K562 (cell line): Measurements from ENCODE around the gene GJA4. TPM values are rescaled to one million over a fixed set of nuclear protein-coding genes. Genes with fewer than 3 reads are reported as not detected.
A peak's percentile ranks its signal among the peaks of the same experiment; 100 is the strongest.
"Not testable (repeated sequence)": the region's sequence is repeated elsewhere in the genome, so short reads cannot be mapped to it uniquely, and the experiment has no call there.

Experiments
- ATAC-seq: fragments of 200-7000 bp; cut with Tn5 transposase; 3 replicates; pipeline ENCODE4 v1.9.1; 2020; ENCODE audit warnings: moderate library complexity
- BruUV-seq: library from RNA; stranded (reverse); fragments of 400-500 nt; replicated peaks from 2 replicates; lab custom pipeline; 2021; lab: Mats Ljungman, UMichigan
- CTCF ChIA-PET: fragments of 300-600 bp; formaldehyde crosslinking; extraction: SDS; loops from one replicate; lab custom pipeline; 2021; ENCODE audit warnings: low intra/inter-chr PET ratio; lab: Yijun Ruan, JAX
- POLR2A ChIA-PET: fragments of 300-600, 350-650 bp; sonication (Branson Sonifier 250); formaldehyde crosslinking; extraction: SDS; loops from one replicate; lab custom pipeline; 2021; ENCODE audit warnings: antibody characterized with exemption, inconsistent platforms; lab: Yijun Ruan, JAX
- DNase-seq, 4 experiments: peaks; one replicate each; pipeline versions ENCODE4 v3.0.0 to v3.0.0-alpha.2; 2011 to 2018; ENCODE audit warnings: low spot score in 3 of 4, mixed read lengths in 3 of 4; ENCODE audit errors: extremely low read depth in 1 of 4
- FAIRE-seq: peaks from 2 replicates; lab custom pipeline; 2011; peaks lifted over from hg19 to GRCh38; lab: Jason Lieb, UNC
- H2AFZ ChIP-seq: 2 replicates; pipeline ENCODE4 v1.6.0; 2011; ENCODE audit warnings: low read depth, low read length, control low read depth, inconsistent platforms
- H3K27ac ChIP-seq: fragments of 200-600 bp; 3 replicates; pipeline ENCODE4 v1.8.0; 2011; ENCODE audit warnings: low read depth, mild to moderate bottlenecking, control low read depth, inconsistent platforms, low read length, moderate library complexity, mixed read lengths; ENCODE audit errors: extremely low read depth
- H3K27me3 ChIP-seq, 2 experiments: fragments of 300-600 bp in 1 of 2; 2 replicates in 1 of 2; 3 replicates in 1 of 2; pipeline versions ENCODE4 v1.6.0 to v1.8.0; 2011; ENCODE audit warnings: inconsistent platforms in 2 of 2, low read length in 2 of 2, mild to moderate bottlenecking in 1 of 2, mixed read lengths in 1 of 2, moderate library complexity in 1 of 2; ENCODE audit not compliant: control insufficient read depth in 2 of 2, insufficient read depth in 2 of 2
- H3K36me3 ChIP-seq: fragments of 300-600 bp; 3 replicates; pipeline ENCODE4 v1.8.0; 2011; ENCODE audit warnings: mild to moderate bottlenecking, low read length, inconsistent platforms; ENCODE audit not compliant: control insufficient read depth, insufficient read depth
- H3K4me1 ChIP-seq, 2 experiments: fragments of 200-600 bp in 1 of 2; replicated peaks in 1 of 2; 2 replicates in 1 of 2; 3 replicates in 1 of 2; pipeline versions ENCODE4 v1.5.1 to v1.8.0; 2011; ENCODE audit warnings: inconsistent platforms in 2 of 2, low read length in 2 of 2, mild to moderate bottlenecking in 1 of 2, mixed read lengths in 1 of 2, moderate library complexity in 1 of 2; ENCODE audit not compliant: control insufficient read depth in 2 of 2, insufficient read depth in 2 of 2
- H3K4me2 ChIP-seq: 2 replicates; pipeline ENCODE4 v1.6.1; 2011; ENCODE audit warnings: low read length, control low read depth, inconsistent platforms, mixed read lengths; ENCODE audit not compliant: insufficient read depth
- H3K4me3 ChIP-seq: fragments of 200-600 bp; sonication (generic), shearing (Covaris generic); 2 replicates; pipeline ENCODE4 v1.5.1; 2016; ENCODE audit warnings: control low read depth, inconsistent platforms
- H3K79me2 ChIP-seq: fragments of 200-600 bp; 3 replicates; pipeline ENCODE4 v1.8.0; 2011; ENCODE audit warnings: low read length, inconsistent platforms; ENCODE audit not compliant: control insufficient read depth, insufficient read depth
- H3K9ac ChIP-seq, 2 experiments: 2 replicates each; pipeline versions ENCODE4 v1.6.0 to v1.6.1; 2011; ENCODE audit warnings: low read depth in 2 of 2, low read length in 2 of 2, control low read depth in 1 of 2, inconsistent platforms in 1 of 2, mild to moderate bottlenecking in 1 of 2, mixed read lengths in 1 of 2; ENCODE audit not compliant: insufficient read depth in 1 of 2
- H3K9me1 ChIP-seq: one replicate; pipeline ENCODE4 v1.6.0; 2011; ENCODE audit warnings: inconsistent platforms, mild to moderate bottlenecking, low read length, moderate library complexity; ENCODE audit not compliant: control insufficient read depth, insufficient read depth
- H3K9me3 ChIP-seq: replicated peaks from 2 replicates; pipeline ENCODE4 v1.5.1; 2011; ENCODE audit warnings: low read depth, low read length, inconsistent platforms; ENCODE audit not compliant: control insufficient read depth, insufficient read depth
- H4K20me1 ChIP-seq: replicated peaks from 2 replicates; pipeline ENCODE4 v1.6.1; 2011; ENCODE audit warnings: low read length, inconsistent platforms, mixed read lengths; ENCODE audit not compliant: control insufficient read depth, insufficient read depth
- CHCHD3 ChIP-seq: fragments of 250-450 bp; sonication (Bioruptor Pico); IDR thresholded peaks from 2 replicates; pipeline ENCODE4 v2.1.2; 2022; ENCODE audit warnings: mild to moderate bottlenecking
- EP400 ChIP-seq: fragments of 450-650 bp; IDR thresholded peaks from 2 replicates; pipeline ENCODE4 v1.6.1; 2017; ENCODE audit warnings: antibody characterized with exemption, mild to moderate bottlenecking, moderate library complexity
- ETV1 ChIP-seq: fragments of 450-650 bp; conservative IDR thresholded peaks from 2 replicates; pipeline ENCODE4 v1.6.1; 2016; ENCODE audit warnings: missing genetic modification characterization, control low read depth, low read depth, missing compliant biosample characterization
- HDAC1 ChIP-seq, 2 experiments: fragments of 450-650 bp; IDR thresholded peaks; 2 replicates each; pipeline ENCODE4 v1.6.1; 2016 to 2017; ENCODE audit warnings: inconsistent platforms in 1 of 2, mild to moderate bottlenecking in 1 of 2, moderate library complexity in 1 of 2
- HDAC6 ChIP-seq: IDR thresholded peaks from 2 replicates; pipeline ENCODE4 v1.6.1; 2012; ENCODE audit warnings: low read depth, mild to moderate bottlenecking, control low read depth, inconsistent platforms, low read length, moderate library complexity
- HLTF ChIP-seq: fragments of 450-650 bp; IDR thresholded peaks from 2 replicates; pipeline ENCODE4 v1.6.1; 2016
- IRF1 ChIP-seq: sonication (generic); formaldehyde crosslinking; IDR thresholded peaks from 2 replicates; pipeline ENCODE4 v1.8.0; 2022; ENCODE audit warnings: missing genetic modification reagents, mild to moderate bottlenecking, borderline replicate concordance
- MEF2D ChIP-seq: conservative IDR thresholded peaks from 2 replicates; pipeline ENCODE4 v1.6.1; 2016; ENCODE audit warnings: low read depth, missing genetic modification characterization, missing compliant biosample characterization
- ZNF134 ChIP-seq: fragments of 250-450 bp; sonication (Bioruptor Pico); conservative IDR thresholded peaks from 2 replicates; pipeline ENCODE4 v1.4.0; 2020
- ZNF146 ChIP-seq: IDR thresholded peaks from one replicate; pipeline ENCODE4 v1.6.1; 2018; ENCODE audit warnings: missing compliant biosample characterization; ENCODE audit not compliant: unreplicated experiment
- ZNF174 ChIP-seq: fragments of 250-450 bp; sonication (Bioruptor Pico); IDR thresholded peaks from 2 replicates; pipeline ENCODE4 v1.4.0; 2020; ENCODE audit warnings: mild to moderate bottlenecking
- ZNF232 ChIP-seq: sonication (generic); formaldehyde crosslinking; IDR thresholded peaks from 2 replicates; pipeline ENCODE4 v1.8.0; 2022; ENCODE audit warnings: mild to moderate bottlenecking, missing genetic modification reagents
- WGBS: fragments of 100-300 bp; shearing (Covaris generic); methylation state at CpG from one replicate; pipeline ENCODE4 v1.1.6; 2016; ENCODE audit warnings: low coverage, mixed read lengths; ENCODE audit not compliant: insufficient coverage; ENCODE audit errors: missing lambda C conversion rate; 5-methylcytosine and 5-hydroxymethylcytosine counted together
- in situ Hi-C: fragments of 300-500 bp; cut with MboI; formaldehyde crosslinking; loops from 4 replicates; pipeline ENCODE4 v1.15.0; 2018; ENCODE audit warnings: inconsistent platforms, mixed read lengths
- intact Hi-C: fragments of 100-400 bp; cut with micrococcal nuclease; formaldehyde crosslinking; loops from 2 replicates; pipeline ENCODE4 v1.14.2; 2022
- polyA plus RNA-seq, 8 experiments: library from polyadenylated mRNA; depleted of rRNA in 4 of 8; stranded (reverse) in 5 of 8; unstranded in 3 of 8; fragments of >200 nt; fragmentation: Nextera tagmentation in 2 of 8; fragmentation: Illumina TruSeq in 1 of 8; extraction: Ambion mirVana in 2 of 8; extraction: Trizol in 1 of 8; gene quantifications; 2 replicates each; pipeline versions ENCODE4 v1.2.1 to v1.2.3, GENCODE V29; 2011 to 2014; ENCODE audit warnings: inconsistent platforms in 1 of 8, missing spikeins in 1 of 8
- total RNA-seq, 7 experiments: library from RNA; depleted of rRNA in 6 of 7; stranded (reverse); fragments of >200 nt in 6 of 7; fragmentation: Illumina TruSeq in 2 of 7; extraction: Trizol in 2 of 7; gene quantifications; 2 replicates each; pipeline versions ENCODE4 v1.2.1 to v1.2.3, GENCODE V29; 2011 to 2021; ENCODE audit warnings: low replicate concordance in 1 of 7

Gene GJA4
- total and polyA plus RNA-seq, 9 of the 15 experiments (the other 6 are each of a cell fraction or from before 2014, with no cell fraction given) = 0.16 to 0.24 TPM; not detected in 7

- intact Hi-C loops, H2AFZ ChIP-seq, POLR2A ChIA-PET, DNase-seq, H3K36me3 ChIP-seq, H3K9ac ChIP-seq, BruUV-seq, H3K4me3 ChIP-seq, H4K20me1 ChIP-seq, H3K4me2 ChIP-seq, H3K9me3 ChIP-seq, FAIRE-seq, H3K79me2 ChIP-seq, H3K27me3 ChIP-seq, H3K4me1 ChIP-seq, H3K9me1 ChIP-seq, ATAC-seq, in situ Hi-C loops, CTCF ChIA-PET, H3K27ac ChIP-seq: not testable (repeated sequence)
- peak; percentile 85 for TF ChIP-seq ZNF146 (CRISPR knock-in tag)
- 2% methylated on average over 3 of the region's 3 CpGs for WGBS
These were observed 18.0 kb downstream of the GJA4 start for GRCh38 chr1:34810781-34811180.

DNA sequence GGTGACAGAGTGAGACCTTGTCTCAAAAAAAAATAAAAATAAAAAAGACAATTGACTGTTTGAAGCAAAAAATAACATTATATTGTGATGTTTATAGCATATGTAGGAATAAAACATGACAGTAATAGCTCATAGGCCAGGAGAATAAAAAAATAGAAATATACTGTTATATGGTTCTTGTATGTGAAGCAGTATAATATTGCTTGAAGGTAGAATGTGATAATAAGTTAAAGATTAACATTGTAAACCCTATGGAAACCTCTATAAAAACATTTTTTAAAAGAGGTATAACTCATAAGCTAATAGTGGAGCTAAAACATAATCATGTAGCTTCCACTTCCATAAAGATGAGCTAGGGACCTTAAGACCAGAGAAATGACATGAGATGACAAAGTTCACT, 23.5 kb downstream of the GJA4 start:
- no peaks in the 10 kb centered on the region for H3K4me1 ChIP-seq
- DNase-seq = no peak
- no peak overlapping the region for H3K4me3 ChIP-seq
- no peak for FAIRE-seq
- no peaks in the 10 kb centered on the region for H3K79me2 ChIP-seq
- CTCF ChIA-PET = no interaction called here
- in situ Hi-C loops = no loop called here
- no peaks in the 10 kb centered on the region for H3K9me1 ChIP-seq
- intact Hi-C loops = no loop called here
- H3K4me2 ChIP-seq = no peak overlapping the region
- POLR2A ChIA-PET = interaction anchor here (0.6 to 1.0 kb wide), 2 partner anchors 11 to 279 kb away, joined by 3 to 4 read pairs; no protein-coding TSS in a partner anchor
- no peak for TF ChIP-seq MEF2D (tag)
- TF ChIP-seq HLTF = no peak
- no peak for TF ChIP-seq HDAC1 (IDR thresholded peaks at IDR 0.05)
- TF ChIP-seq HDAC6 = no peak
- no peak for TF ChIP-seq ZNF232 (CRISPR knock-in tag)
- no peak for TF ChIP-seq IRF1 (CRISPR knock-in tag)
- TF ChIP-seq ZNF174 (CRISPR knock-in tag) = no peak
- no peak for TF ChIP-seq ETV1
- TF ChIP-seq CHCHD3 = no peak
- TF ChIP-seq ZNF134 (CRISPR knock-in tag) = no peak
- no peak for TF ChIP-seq EP400
- H3K36me3 ChIP-seq = no peaks in the 10 kb centered on the region
- no peak overlapping the region for H3K9ac ChIP-seq
- H3K27ac ChIP-seq = no peak overlapping the region
- no peak overlapping the region for H2AFZ ChIP-seq
- H3K27me3 ChIP-seq = peaks cover 0 to 2% of the 10 kb centered on the region in 2 experiments; a peak in 3 of 5 replicates
- BruUV-seq = no TSS peak
- no peaks in the 10 kb centered on the region for H3K9me3 ChIP-seq
- ATAC-seq = no peak
- no peaks in the 10 kb centered on the region for H4K20me1 ChIP-seq
